ENCODE measurements around the gene ATXN1. TPM values are rescaled to one million over a fixed set of nuclear protein-coding genes. Genes with fewer than 3 reads are reported as not detected.

The ATXN1 gene
- total and polyA plus RNA-seq, 2 of the 13 experiments (the other 11 are each of a cell fraction or from before 2014, with no cell fraction given): 20.7 to 39.5 TPM

DNA sequence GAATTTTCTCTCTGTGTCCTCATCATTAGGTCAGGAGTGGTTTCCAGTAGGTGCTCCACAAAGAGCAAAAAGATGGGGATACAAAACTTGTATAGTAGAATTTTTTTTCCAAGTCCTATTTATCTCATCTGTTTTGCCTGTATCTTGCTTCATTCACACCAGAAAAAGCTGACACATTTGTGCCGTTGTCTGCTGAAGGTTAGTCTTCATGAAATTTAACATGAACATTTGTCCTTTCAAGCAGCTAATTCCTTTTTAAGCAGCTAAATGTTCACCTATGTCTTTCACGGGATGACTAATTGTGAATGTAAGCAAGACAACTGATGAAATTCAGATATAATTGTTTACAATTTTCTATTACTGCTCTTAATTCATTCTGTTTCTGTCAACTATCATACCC, 83.8 kb downstream of the ATXN1 start:
- WGBS (ENCODE audit: low lambda C conversion rate): 84% methylated on average over 2 of the region's 2 CpGs
- intact Hi-C loops (cut with micrococcal nuclease; ENCODE audit: unreplicated experiment): no loop called here

DNA sequence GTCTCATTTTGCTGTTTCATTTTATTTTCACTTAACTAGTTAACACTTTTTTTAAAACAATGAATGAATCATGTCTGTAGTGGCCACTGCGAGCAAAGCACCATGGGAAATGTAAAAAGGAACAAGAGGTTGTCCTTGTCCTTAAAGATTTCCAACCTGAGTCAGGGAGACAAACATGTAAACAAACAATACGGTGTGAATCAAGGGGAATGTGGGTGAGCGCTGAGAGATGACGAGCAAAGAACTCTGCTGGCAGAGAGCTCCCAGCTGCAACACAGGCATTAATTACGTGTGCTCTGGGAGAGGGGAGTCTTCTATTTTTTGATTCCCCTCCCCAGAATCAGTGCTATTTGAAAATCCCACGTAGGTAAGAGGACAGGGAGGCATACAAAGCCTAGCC, 84.3 kb downstream of the ATXN1 start:
- Histone ChIP-seq H3K4me3 (replicated peaks in 1 of 3; ENCODE audit: insufficient read depth in 1 of 3, low read depth in 2 of 3, low read length in 3 of 3) (no peak overlapping the region), H3K27me3 (ENCODE audit: control insufficient read depth in 1 of 2, insufficient read depth in 2 of 2, low read length in 2 of 2) (no peaks in the 10 kb centered on the region), H3K9me3 (ENCODE audit: low read length) (no peaks in the 10 kb centered on the region), H3K36me3 (replicated peaks in 1 of 2; ENCODE audit: control insufficient read depth in 1 of 2, insufficient read depth in 2 of 2, low read length in 2 of 2) (no peaks in the 10 kb centered on the region), H3K79me2 (ENCODE audit: insufficient read depth, low read length) (peaks cover 31% of the 10 kb centered on the region), H4K20me1 (ENCODE audit: insufficient read depth, low read length) (no peaks in the 10 kb centered on the region), H3K4me1 (ENCODE audit: insufficient read depth, low read length) (peaks cover 76% of the 10 kb centered on the region), H3K27ac (ENCODE audit: extremely low read length, insufficient read depth, low read length) (peak overlapping the region; percentile 30), H2AFZ (ENCODE audit: low read length) (no peak overlapping the region), H3K9ac (ENCODE audit: insufficient read depth, low read depth, low read length) (no peak overlapping the region), H3K4me2 (ENCODE audit: low read depth, low read length) (peak overlapping the region; percentile 43)
- ChIA-PET CTCF (ENCODE audit: low intra/inter-chr PET ratio, low total read pairs) (no interaction called here), POLR2A (no interaction called here)
- BruUV-seq (replicated peaks): no TSS peak
- DNase-seq (ENCODE audit: low spot score) (peak; percentile 31), ATAC-seq (no peak; the same call in 2 of the 3 replicates), FAIRE-seq (no peak)
- WGBS (ENCODE audit: low lambda C conversion rate): 46% methylated on average over 6 of the region's 6 CpGs
- intact Hi-C loops (cut with micrococcal nuclease; ENCODE audit: unreplicated experiment) (no loop called here), in situ Hi-C loops (cut with HindIII; ENCODE audit: extremely low pct_ligation_motif_present, low pct_unique_long_range_greater_than_20kb) (no loop called here)
- TF ChIP-seq ZNF354B (CRISPR knock-in tag; IDR thresholded peaks at IDR 0.05) (0 out of 2 replicates have a peak, but pooled peaks have one; percentile 57), TBL1XR1 (IDR thresholded peaks at IDR 0.05; ENCODE audit: borderline replicate concordance, low read length, partially characterized antibody) (no peak), HMGA1 (CRISPR knock-in tag; conservative IDR thresholded peaks at IDR 0.05) (no peak), MXI1 (IDR thresholded peaks at IDR 0.05; ENCODE audit: borderline replicate concordance, low read depth, low read length) (0 out of 3 replicates have a peak, but pooled peaks have one; percentile 1), FOXP1 (IDR thresholded peaks at IDR 0.05) (no peak), FOXP1 (CRISPR knock-in tag; IDR thresholded peaks at IDR 0.05) (peak; percentile 83), FOXA3 (CRISPR knock-in tag; IDR thresholded peaks at IDR 0.05) (peak; percentile 41; the same call in 1 of the 2 replicates), NFE2 (CRISPR knock-in tag; IDR thresholded peaks at IDR 0.05) (no peak), EP300 (IDR thresholded peaks at IDR 0.05; ENCODE audit: low read depth in 2 of 2, low read length in 2 of 2) (peak in 1 of 2 experiments; percentile 34; a peak in 1 of 4 replicates), EP300 (CRISPR knock-in tag; IDR thresholded peaks at IDR 0.05; ENCODE audit: borderline replicate concordance) (no peak), FOSL2 (CRISPR knock-in tag; IDR thresholded peaks at IDR 0.05) (peak; percentile 36; the same call in 1 of the 2 replicates), TBX3 (IDR thresholded peaks at IDR 0.05; ENCODE audit: borderline replicate concordance) (0 out of 2 replicates have a peak, but pooled peaks have one; percentile 12)
- TF ChIP-seq, protein P1, sequence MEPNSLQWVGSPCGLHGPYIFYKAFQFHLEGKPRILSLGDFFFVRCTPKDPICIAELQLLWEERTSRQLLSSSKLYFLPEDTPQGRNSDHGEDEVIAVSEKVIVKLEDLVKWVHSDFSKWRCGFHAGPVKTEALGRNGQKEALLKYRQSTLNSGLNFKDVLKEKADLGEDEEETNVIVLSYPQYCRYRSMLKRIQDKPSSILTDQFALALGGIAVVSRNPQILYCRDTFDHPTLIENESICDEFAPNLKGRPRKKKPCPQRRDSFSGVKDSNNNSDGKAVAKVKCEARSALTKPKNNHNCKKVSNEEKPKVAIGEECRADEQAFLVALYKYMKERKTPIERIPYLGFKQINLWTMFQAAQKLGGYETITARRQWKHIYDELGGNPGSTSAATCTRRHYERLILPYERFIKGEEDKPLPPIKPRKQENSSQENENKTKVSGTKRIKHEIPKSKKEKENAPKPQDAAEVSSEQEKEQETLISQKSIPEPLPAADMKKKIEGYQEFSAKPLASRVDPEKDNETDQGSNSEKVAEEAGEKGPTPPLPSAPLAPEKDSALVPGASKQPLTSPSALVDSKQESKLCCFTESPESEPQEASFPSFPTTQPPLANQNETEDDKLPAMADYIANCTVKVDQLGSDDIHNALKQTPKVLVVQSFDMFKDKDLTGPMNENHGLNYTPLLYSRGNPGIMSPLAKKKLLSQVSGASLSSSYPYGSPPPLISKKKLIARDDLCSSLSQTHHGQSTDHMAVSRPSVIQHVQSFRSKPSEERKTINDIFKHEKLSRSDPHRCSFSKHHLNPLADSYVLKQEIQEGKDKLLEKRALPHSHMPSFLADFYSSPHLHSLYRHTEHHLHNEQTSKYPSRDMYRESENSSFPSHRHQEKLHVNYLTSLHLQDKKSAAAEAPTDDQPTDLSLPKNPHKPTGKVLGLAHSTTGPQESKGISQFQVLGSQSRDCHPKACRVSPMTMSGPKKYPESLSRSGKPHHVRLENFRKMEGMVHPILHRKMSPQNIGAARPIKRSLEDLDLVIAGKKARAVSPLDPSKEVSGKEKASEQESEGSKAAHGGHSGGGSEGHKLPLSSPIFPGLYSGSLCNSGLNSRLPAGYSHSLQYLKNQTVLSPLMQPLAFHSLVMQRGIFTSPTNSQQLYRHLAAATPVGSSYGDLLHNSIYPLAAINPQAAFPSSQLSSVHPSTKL (CRISPR knock-in tag; IDR thresholded peaks at IDR 0.05): peak; percentile 11; the same call in 1 of the 2 replicates
- TF ChIP-seq, protein P2, sequence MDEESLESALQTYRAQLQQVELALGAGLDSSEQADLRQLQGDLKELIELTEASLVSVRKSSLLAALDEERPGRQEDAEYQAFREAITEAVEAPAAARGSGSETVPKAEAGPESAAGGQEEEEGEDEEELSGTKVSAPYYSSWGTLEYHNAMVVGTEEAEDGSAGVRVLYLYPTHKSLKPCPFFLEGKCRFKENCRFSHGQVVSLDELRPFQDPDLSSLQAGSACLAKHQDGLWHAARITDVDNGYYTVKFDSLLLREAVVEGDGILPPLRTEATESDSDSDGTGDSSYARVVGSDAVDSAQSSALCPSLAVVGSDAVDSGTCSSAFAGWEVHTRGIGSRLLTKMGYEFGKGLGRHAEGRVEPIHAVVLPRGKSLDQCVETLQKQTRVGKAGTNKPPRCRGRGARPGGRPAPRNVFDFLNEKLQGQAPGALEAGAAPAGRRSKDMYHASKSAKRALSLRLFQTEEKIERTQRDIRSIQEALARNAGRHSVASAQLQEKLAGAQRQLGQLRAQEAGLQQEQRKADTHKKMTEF (CRISPR knock-in tag; IDR thresholded peaks at IDR 0.05): peak; percentile 27; the same call in 1 of the 2 replicates

More for the DNA sequence above, 83.8 kb downstream of the ATXN1 start:
- CTCF ChIA-PET (ENCODE audit: low intra/inter-chr PET ratio, low total read pairs): no interaction called here
- Histone ChIP-seq H3K9ac (ENCODE audit: insufficient read depth, low read depth, low read length) (no peak overlapping the region), H4K20me1 (ENCODE audit: insufficient read depth, low read length) (no peaks in the 10 kb centered on the region), H3K36me3 (replicated peaks in 1 of 2; ENCODE audit: control insufficient read depth in 1 of 2, insufficient read depth in 2 of 2, low read length in 2 of 2) (peaks cover 0 to 2% of the 10 kb centered on the region in 2 experiments; a peak in 1 of 5 replicates), H3K27me3 (ENCODE audit: control insufficient read depth in 1 of 2, insufficient read depth in 2 of 2, low read length in 2 of 2) (no peaks in the 10 kb centered on the region), H3K79me2 (ENCODE audit: insufficient read depth, low read length) (peaks cover 27% of the 10 kb centered on the region), H2AFZ (ENCODE audit: low read length) (no peak overlapping the region), H3K4me2 (ENCODE audit: low read depth, low read length) (peak overlapping the region; percentile 43; the same call in 1 of the 2 replicates), H3K4me1 (ENCODE audit: insufficient read depth, low read length) (peaks cover 76% of the 10 kb centered on the region), H3K4me3 (replicated peaks in 1 of 3; ENCODE audit: insufficient read depth in 1 of 3, low read depth in 2 of 3, low read length in 3 of 3) (no peak overlapping the region), H3K27ac (ENCODE audit: extremely low read length, insufficient read depth, low read length) (peak overlapping the region; percentile 30), H3K9me3 (ENCODE audit: low read length) (no peaks in the 10 kb centered on the region)
- ATAC-seq: no peak
- no peak for FAIRE-seq
- no peak for DNase-seq (ENCODE audit: low spot score)
- POLR2A ChIA-PET: no interaction called here
- in situ Hi-C loops (cut with HindIII; ENCODE audit: extremely low pct_ligation_motif_present, low pct_unique_long_range_greater_than_20kb): no loop called here
- BruUV-seq (replicated peaks): no TSS peak
- no peak for TF ChIP-seq ZNF678 (CRISPR knock-in tag; IDR thresholded peaks at IDR 0.05)
